Erythroblast (primary cell): ENCODE data around the gene FAM25G.
"Not testable (repeated sequence)": the region's sequence is repeated elsewhere in the genome, so short reads cannot be mapped to it uniquely, and the experiment has no call there.

Experiments
- GATA1 ChIP-seq: IDR thresholded peaks from 2 replicates; pipeline ENCODE4 v1.6.1; 2011; ENCODE audit warnings: low read depth, mild to moderate bottlenecking, control low read depth, low read length, moderate library complexity
- POLR2A ChIP-seq: IDR thresholded peaks from 2 replicates; pipeline ENCODE4 v1.6.1; 2011; ENCODE audit warnings: mild to moderate bottlenecking, low read length

DNA sequence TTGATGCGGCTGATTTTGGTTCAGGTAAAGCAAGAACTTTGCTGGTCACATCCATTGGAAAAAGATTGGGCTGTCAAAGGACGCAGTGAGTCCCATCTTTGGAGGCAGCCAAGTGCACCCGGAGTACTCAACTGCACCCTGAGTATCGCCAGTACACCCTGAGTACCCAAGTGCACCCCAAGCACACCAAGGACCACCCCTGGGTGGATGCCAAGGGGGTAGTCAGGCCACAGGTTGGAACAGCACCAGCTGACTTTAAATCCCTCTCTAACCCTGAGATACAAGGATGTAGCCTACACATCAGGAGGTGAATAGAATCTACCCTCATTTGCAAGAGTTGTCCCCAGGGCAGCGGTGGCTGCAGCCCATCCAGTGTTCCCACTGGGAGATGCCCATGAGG lies 24.0 kb downstream of the FAM25G start:
- TF ChIP-seq POLR2A, GATA1: not testable (repeated sequence)
